A549 (cell line): ENCODE measurements around the gene CEP83. TPM values are rescaled to one million over a fixed set of nuclear protein-coding genes. Genes with fewer than 3 reads are reported as not detected.
"Not testable (repeated sequence)": the region's sequence is repeated elsewhere in the genome, so short reads cannot be mapped to it uniquely, and the experiment has no call there.

Experiments used
- ATAC-seq, 2 experiments: fragments of 200-7000 bp in 1 of 2; fragments of >200 bp in 1 of 2; cut with Nextera tagmentation in 1 of 2; cut with Tn5 transposase in 1 of 2; 3 replicates each; pipeline versions ENCODE4 v1.8.0 to v1.9.1; 2018 to 2020; ENCODE audit warnings: mild to moderate bottlenecking in 1 of 2, moderate library complexity in 1 of 2
- CTCF ChIA-PET: fragments of 300-600 bp; sonication (Branson Sonifier 250); formaldehyde crosslinking; extraction: SDS; loops from one replicate; lab custom pipeline; 2021; ENCODE audit warnings: antibody characterized with exemption, inconsistent platforms; lab: Yijun Ruan, JAX
- POLR2A ChIA-PET: fragments of 350-600 bp; formaldehyde crosslinking; extraction: SDS; loops from one replicate; lab custom pipeline; 2021; ENCODE audit warnings: antibody characterized with exemption, inconsistent platforms; lab: Yijun Ruan, JAX
- DNase-seq, 2 experiments: peaks; one replicate each; pipeline versions ENCODE4 v3.0.0 to v3.0.0-alpha.2; 2011 to 2016; ENCODE audit warnings: low read depth in 1 of 2, low spot score in 1 of 2
- FAIRE-seq: peaks from 2 replicates; lab custom pipeline; 2011; peaks lifted over from hg19 to GRCh38; lab: Jason Lieb, UNC
- H3K27ac ChIP-seq, 2 experiments: fragments of >200 bp; sonication (Bioruptor Twin); formaldehyde crosslinking; 3 replicates each; pipeline ENCODE4 v1.5.1; 2016 to 2017
- H3K4me1 ChIP-seq: fragments of >200 bp; sonication (Bioruptor Twin); formaldehyde crosslinking; 3 replicates; pipeline ENCODE4 v1.6.1; 2016
- H3K4me2 ChIP-seq: fragments of >200 bp; sonication (Bioruptor Twin); formaldehyde crosslinking; 3 replicates; pipeline ENCODE4 v1.6.1; 2016
- H3K4me3 ChIP-seq: fragments of >200 bp; sonication (Bioruptor Twin); formaldehyde crosslinking; 3 replicates; pipeline ENCODE4 v1.5.1; 2016
- H3K9me3 ChIP-seq: fragments of >200 bp; sonication (Bioruptor Twin); formaldehyde crosslinking; 3 replicates; pipeline ENCODE4 v1.6.1; 2016
- CBX2 ChIP-seq: fragments of 200-600 bp; sonication (generic); IDR thresholded peaks from 2 replicates; pipeline ENCODE4 v1.6.1; 2016; ENCODE audit warnings: low read depth, mild to moderate bottlenecking, borderline replicate concordance
- CHD2 ChIP-seq: fragments of 150-350 bp; IDR thresholded peaks from 2 replicates; pipeline ENCODE4 v1.6.1; 2014; ENCODE audit warnings: low read length; ENCODE audit not compliant: partially characterized antibody
- HMGXB4 ChIP-seq: fragments of 250-450 bp; sonication (Bioruptor Pico); IDR thresholded peaks from 2 replicates; pipeline ENCODE4 v1.5.0; 2021; ENCODE audit warnings: mild to moderate bottlenecking, moderate library complexity, borderline replicate concordance
- HOXA7 ChIP-seq: fragments of 250-450 bp; sonication (Bioruptor Pico); IDR thresholded peaks from 2 replicates; pipeline ENCODE4 v1.5.0; 2020; ENCODE audit warnings: mild to moderate bottlenecking, moderate library complexity
- JUN ChIP-seq, 2 experiments: fragments of >200 bp; sonication (Bioruptor Twin); formaldehyde crosslinking; IDR thresholded peaks; 2 replicates in 1 of 2; 3 replicates in 1 of 2; pipeline ENCODE4 v1.6.1; 2016 to 2017
- MAX ChIP-seq: IDR thresholded peaks from 2 replicates; pipeline ENCODE4 v1.6.1; 2012
- MAZ ChIP-seq: fragments of 150-350 bp; IDR thresholded peaks from 2 replicates; pipeline ENCODE4 v1.6.1; 2014; ENCODE audit warnings: antibody characterized with exemption, low read depth, low read length, borderline replicate concordance
- NFE2L2 ChIP-seq: fragments of 150-350 bp; conservative IDR thresholded peaks from 2 replicates; pipeline ENCODE4 v1.6.1; 2014; ENCODE audit warnings: low read length
- PBX3 ChIP-seq: IDR thresholded peaks from 2 replicates; pipeline ENCODE4 v1.6.1; 2012
- PHF8 ChIP-seq: fragments of 200-600 bp; sonication (generic); IDR thresholded peaks from 2 replicates; pipeline ENCODE4 v1.6.1; 2016; ENCODE audit warnings: low read depth, mild to moderate bottlenecking, antibody characterized with exemption, moderate library complexity, borderline replicate concordance
- REST ChIP-seq: fragments of 200-600 bp; sonication (generic); IDR thresholded peaks from 2 replicates; pipeline ENCODE4 v1.6.1; 2016; ENCODE audit warnings: antibody characterized with exemption, mild to moderate bottlenecking, moderate library complexity
- TP53 ChIP-seq: fragments of 250-450 bp; sonication (Bioruptor Pico); IDR thresholded peaks from 2 replicates; pipeline ENCODE4 v1.5.0; 2021; ENCODE audit warnings: mild to moderate bottlenecking, moderate library complexity
- USF2 ChIP-seq: fragments of 450-650 bp; IDR thresholded peaks from 2 replicates; pipeline ENCODE4 v1.6.1; 2014; ENCODE audit warnings: antibody characterized with exemption
- WGBS: methylation state at CpG from one replicate; pipeline ENCODE4 v1.1.6; 2017; ENCODE audit errors: missing lambda C conversion rate; 5-methylcytosine and 5-hydroxymethylcytosine counted together
- polyA plus RNA-seq, 4 experiments: library from polyadenylated mRNA; depleted of rRNA in 3 of 4; stranded (reverse); fragments of >200 nt; fragmentation: RNase III in 1 of 4; extraction: RNeasy Plus Mini Kit Qiagen cat#74134 plus additional on column Dnase treatment in 1 of 4; gene quantifications; 2 replicates in 3 of 4; 3 replicates in 1 of 4; pipeline ENCODE4 v1.2.3, GENCODE V29; 2011 to 2017

The CEP83 gene
- polyA plus RNA-seq, 2 of the 4 experiments (the other 2 are of a cell fraction): 8.5 to 21.4 TPM

GRCh38 chr12:94404854-94405253 is 54.8 kb downstream of the CEP83 start (continued):
- no peak for TF ChIP-seq USF2
- no peak for TF ChIP-seq JUN (IDR thresholded peaks at IDR 0.05)
- TF ChIP-seq PHF8: no peak
- no peak for TF ChIP-seq CBX2
- no peak for TF ChIP-seq MAZ
- TF ChIP-seq, all 56 proteins: peak for 0

GRCh38 chr12:94401326-94401725 is 58.3 kb downstream of the CEP83 start:
- Histone ChIP-seq H3K4me2 (no peak overlapping the region), H3K4me3 (no peak overlapping the region), H3K9me3 (no peaks in the 10 kb centered on the region), H3K4me1 (no peaks in the 10 kb centered on the region), H3K27ac (no peak overlapping the region)
- DNase-seq: no peak
- ChIA-PET POLR2A (no interaction called here), CTCF (no interaction called here)
- ATAC-seq: no peak
- FAIRE-seq: no peak
- TF ChIP-seq PBX3 (no peak), MAX (no peak), JUN (IDR thresholded peaks at IDR 0.05) (no peak), REST (no peak), NFE2L2 (no peak), CHD2 (no peak), HOXA7 (no peak), TP53 (CRISPR knock-in tag) (no peak), HMGXB4 (CRISPR knock-in tag) (no peak)
- WGBS: 87% methylated on average over 2 of the region's 2 CpGs

- H3K4me1 ChIP-seq, H3K4me3 ChIP-seq, ATAC-seq, H3K4me2 ChIP-seq, POLR2A ChIA-PET, DNase-seq, FAIRE-seq, H3K27ac ChIP-seq, H3K9me3 ChIP-seq: not testable (repeated sequence)
- 91% methylated on average over 5 of the region's 5 CpGs for WGBS
- CTCF ChIA-PET: interaction anchor here (1.3 kb wide), 1 partner anchor 9 kb away, joined by 3 read pairs; no protein-coding TSS in a partner anchor
Observed at GRCh38 chr12:94398685-94399084, 61.0 kb downstream of the CEP83 start.
